H9 (cell line): ENCODE measurements around the gene AGBL4. TPM values are rescaled to one million over a fixed set of nuclear protein-coding genes. Genes with fewer than 3 reads are reported as not detected.

Source experiments
- DNase-seq: peaks from one replicate; pipeline ENCODE4 v3.0.0-alpha.2; 2017
- H2AFZ ChIP-seq: one replicate; pipeline ENCODE4 v1.6.1; 2013; ENCODE audit warnings: mild to moderate bottlenecking, low read length, control low read depth, moderate library complexity
- H2AK5ac ChIP-seq: 2 replicates; pipeline ENCODE4 v1.6.1; 2013; ENCODE audit warnings: low read length, control low read depth, mixed read lengths; ENCODE audit not compliant: insufficient read length
- H2BK120ac ChIP-seq: one replicate; pipeline ENCODE4 v1.6.1; 2013; ENCODE audit warnings: low read depth, mild to moderate bottlenecking, low read length, control low read depth, inconsistent platforms; ENCODE audit not compliant: poor library complexity, severe bottlenecking
- H2BK12ac ChIP-seq: 2 replicates; pipeline ENCODE4 v1.6.1; 2013; ENCODE audit warnings: low read length, control low read depth, mixed read lengths, low read depth; ENCODE audit not compliant: insufficient read length
- H2BK15ac ChIP-seq: 2 replicates; pipeline ENCODE4 v1.6.1; 2013; ENCODE audit warnings: low read depth, low read length, control low read depth
- H2BK20ac ChIP-seq: one replicate; pipeline ENCODE4 v1.6.1; 2013; ENCODE audit warnings: low read depth, mild to moderate bottlenecking, low read length, control low read depth, inconsistent platforms; ENCODE audit not compliant: poor library complexity, severe bottlenecking
- H2BK5ac ChIP-seq: 2 replicates; pipeline ENCODE4 v1.6.1; 2013; ENCODE audit warnings: low read length, control low read depth, mixed read lengths; ENCODE audit not compliant: insufficient read length
- H3K14ac ChIP-seq: 2 replicates; pipeline ENCODE4 v1.6.1; 2013; ENCODE audit warnings: low read length, control low read depth; ENCODE audit not compliant: insufficient read depth
- H3K18ac ChIP-seq: 2 replicates; pipeline ENCODE4 v1.6.1; 2013; ENCODE audit warnings: low read depth, mild to moderate bottlenecking, mixed read lengths, low read length, control low read depth; ENCODE audit not compliant: insufficient read length
- H3K23ac ChIP-seq: 2 replicates; pipeline ENCODE4 v1.6.1; 2013; ENCODE audit warnings: low read length, control low read depth, mixed read lengths, low read depth; ENCODE audit not compliant: insufficient read length
- H3K23me2 ChIP-seq: 2 replicates; pipeline ENCODE4 v1.6.1; 2013; ENCODE audit warnings: low read depth, mild to moderate bottlenecking, mixed read lengths, low read length, control low read depth; ENCODE audit not compliant: insufficient read length, poor library complexity, severe bottlenecking
- H3K27ac ChIP-seq: 2 replicates; pipeline ENCODE4 v1.5.1; 2013; ENCODE audit warnings: low read length, control low read depth, mixed read lengths, low read depth; ENCODE audit not compliant: insufficient read length
- H3K27me3 ChIP-seq: 2 replicates; pipeline ENCODE4 v1.6.1; 2013; ENCODE audit warnings: low read length, control low read depth, inconsistent platforms; ENCODE audit not compliant: insufficient read depth
- H3K4ac ChIP-seq: 2 replicates; pipeline ENCODE4 v1.6.1; 2013; ENCODE audit warnings: low read depth, mild to moderate bottlenecking, control low read depth, inconsistent platforms, low read length, moderate library complexity
- H3K4me1 ChIP-seq: 2 replicates; pipeline ENCODE4 v1.6.1; 2013; ENCODE audit warnings: low read length, control low read depth, inconsistent platforms; ENCODE audit not compliant: insufficient read depth
- H3K4me2 ChIP-seq: 2 replicates; pipeline ENCODE4 v1.6.1; 2013; ENCODE audit warnings: low read length, control low read depth, mixed read lengths; ENCODE audit not compliant: insufficient read length, insufficient read depth
- H3K56ac ChIP-seq: 2 replicates; pipeline ENCODE4 v1.6.1; 2013; ENCODE audit warnings: low read depth, mild to moderate bottlenecking, mixed read lengths, low read length, control low read depth; ENCODE audit not compliant: insufficient read length
- H3K79me1 ChIP-seq: 2 replicates; pipeline ENCODE4 v1.6.1; 2013; ENCODE audit warnings: low read depth, mild to moderate bottlenecking, moderate library complexity, low read length, control low read depth, inconsistent platforms; ENCODE audit not compliant: insufficient read depth, poor library complexity, severe bottlenecking
- H3K79me2 ChIP-seq: 2 replicates; pipeline ENCODE4 v1.6.1; 2013; ENCODE audit warnings: low read length, control low read depth, inconsistent platforms; ENCODE audit not compliant: insufficient read depth
- H3K9ac ChIP-seq: 2 replicates; pipeline ENCODE4 v1.6.1; 2013; ENCODE audit warnings: low read length, control low read depth, mixed read lengths; ENCODE audit not compliant: insufficient read length; ENCODE audit errors: extremely low read depth
- H3K9me3 ChIP-seq: one replicate; pipeline ENCODE4 v1.6.1; 2013; ENCODE audit warnings: low read depth, low read length, inconsistent platforms; ENCODE audit not compliant: control insufficient read depth
- H3T11ph ChIP-seq: one replicate; pipeline ENCODE4 v1.6.1; 2013; ENCODE audit warnings: mild to moderate bottlenecking, low read length, control low read depth, inconsistent platforms
- H4K20me1 ChIP-seq: one replicate; pipeline ENCODE4 v1.6.1; 2013; ENCODE audit not compliant: control insufficient read depth, insufficient read length, insufficient read depth
- H4K5ac ChIP-seq: 2 replicates; pipeline ENCODE4 v1.6.1; 2013; ENCODE audit warnings: low read depth, mild to moderate bottlenecking, mixed read lengths, low read length, control low read depth; ENCODE audit not compliant: insufficient read length
- H4K8ac ChIP-seq: replicated peaks from 2 replicates; pipeline ENCODE4 v1.6.1; 2013; ENCODE audit warnings: low read length, control low read depth, mixed read lengths, low read depth; ENCODE audit not compliant: insufficient read length
- H4K91ac ChIP-seq: 2 replicates; pipeline ENCODE4 v1.6.1; 2013; ENCODE audit warnings: low read depth, mild to moderate bottlenecking, moderate library complexity, mixed read lengths, low read length, control low read depth; ENCODE audit not compliant: insufficient read length
- H3K27ac Mint-ChIP-seq, 3 experiments: 2 replicates in 2 of 3; 3 replicates in 1 of 3; pipeline ENCODE4 v1.8.0; 2020 to 2021; ENCODE audit warnings: mixed read lengths in 3 of 3, mild to moderate bottlenecking in 1 of 3, moderate library complexity in 1 of 3
- H3K27me3 Mint-ChIP-seq: 2 replicates; pipeline ENCODE4 v1.8.0; 2021; ENCODE audit warnings: low read depth, mild to moderate bottlenecking, moderate library complexity, mixed read lengths
- H3K36me3 Mint-ChIP-seq, 3 experiments: 2 replicates in 2 of 3; 3 replicates in 1 of 3; pipeline ENCODE4 v1.8.0; 2020 to 2021; ENCODE audit warnings: low read depth in 3 of 3, mixed read lengths in 3 of 3; ENCODE audit not compliant: insufficient read depth in 1 of 3
- H3K4me1 Mint-ChIP-seq, 2 experiments: 2 replicates each; pipeline ENCODE4 v1.8.0; 2020; ENCODE audit warnings: mixed read lengths in 2 of 2
- H3K4me3 Mint-ChIP-seq, 2 experiments: 2 replicates in 1 of 2; 3 replicates in 1 of 2; pipeline ENCODE4 v1.8.0; 2020 to 2021; ENCODE audit warnings: mild to moderate bottlenecking in 2 of 2, mixed read lengths in 2 of 2, moderate library complexity in 1 of 2
- H3K9me3 Mint-ChIP-seq, 2 experiments: 2 replicates in 1 of 2; 3 replicates in 1 of 2; pipeline ENCODE4 v1.8.0; 2020; ENCODE audit warnings: mild to moderate bottlenecking in 2 of 2, mixed read lengths in 2 of 2, moderate library complexity in 1 of 2
- CTCF ChIP-seq: fragments of 200-600 bp; sonication (generic); conservative IDR thresholded peaks from 3 replicates; pipeline ENCODE4 v1.8.0; 2021; ENCODE audit warnings: antibody characterized with exemption, mild to moderate bottlenecking
- WGBS: extraction: QIAGEN DNeasy Blood & Tissue Kit; methylation state at CpG from one replicate; pipeline ENCODE4 v1.1.7; 2013; ENCODE audit warnings: missing lambda C conversion rate, low lambda C conversion rate, mixed read lengths; ENCODE audit not compliant: insufficient read length; ENCODE audit errors: extremely low coverage; 5-methylcytosine and 5-hydroxymethylcytosine counted together
- total RNA-seq: library from RNA; stranded (reverse); gene quantifications from 2 replicates; pipeline ENCODE4 v1.2.1, GENCODE V29; 2021

Gene AGBL4
- total RNA-seq, 1 experiment from 2014 or later, result not detected

GRCh38 chr1:48940354-48940753 is 1083.4 kb downstream of the AGBL4 start:
- H3K36me3 Mint-ChIP-seq, result peaks cover 0 to 14% (median 0%) of the 10 kb centered on the region in 3 experiments; a peak in 4 of 7 replicates
- no peak overlapping the region for H3K4me3 Mint-ChIP-seq
- H2BK120ac ChIP-seq, result no peak overlapping the region
- no CpG with 5 or more reads among the region's 2 CpGs for WGBS
- TF ChIP-seq CTCF, result no peak
- H3K4me1 Mint-ChIP-seq, result no peaks in the 10 kb centered on the region
- H3K56ac ChIP-seq, result no peak overlapping the region
- DNase-seq, result no peak
- H3T11ph ChIP-seq, result no peak overlapping the region
- H3K23ac ChIP-seq, result no peak overlapping the region
- peaks cover 9% of the 10 kb centered on the region for H3K9me3 ChIP-seq
- H3K4me2 ChIP-seq, result no peak overlapping the region
- no peaks in the 10 kb centered on the region for H3K27me3 ChIP-seq
- no peak overlapping the region for H2BK12ac ChIP-seq
- no peak overlapping the region for H2AFZ ChIP-seq
- H4K91ac ChIP-seq, result no peak overlapping the region
- H3K27me3 Mint-ChIP-seq, result peaks cover 4% of the 10 kb centered on the region; the same call in 1 of the 2 replicates
- no peaks in the 10 kb centered on the region for H4K20me1 ChIP-seq
- no peaks in the 10 kb centered on the region for H3K79me2 ChIP-seq
- no peak overlapping the region for H3K27ac ChIP-seq
- no peaks in the 10 kb centered on the region for H3K4me1 ChIP-seq
- no peak overlapping the region for H3K18ac ChIP-seq
- H4K8ac ChIP-seq, result no peak overlapping the region
- H3K23me2 ChIP-seq, result no peaks in the 10 kb centered on the region
- no peak overlapping the region for H3K27ac Mint-ChIP-seq
- no peak overlapping the region for H3K4ac ChIP-seq
- no peak overlapping the region for H2AK5ac ChIP-seq
- no peak overlapping the region for H2BK15ac ChIP-seq
- H3K79me1 ChIP-seq, result no peaks in the 10 kb centered on the region
- H2BK5ac ChIP-seq, result no peak overlapping the region
- peaks cover 39 to 85% of the 10 kb centered on the region in 2 experiments for H3K9me3 Mint-ChIP-seq
- H3K9ac ChIP-seq, result no peak overlapping the region
- no peak overlapping the region for H3K14ac ChIP-seq
- no peak overlapping the region for H2BK20ac ChIP-seq
- no peak overlapping the region for H4K5ac ChIP-seq
